ENCODE measurements around the gene CFAP74. TPM values are rescaled to one million over a fixed set of nuclear protein-coding genes. Genes with fewer than 3 reads are reported as not detected.

Gene CFAP74
- polyA plus RNA-seq, 1 donor from 2014 or later = 0.22 TPM

GRCh38 chr1:1906185-1907097 is 97.1 kb downstream of the CFAP74 start:
- no peaks in the 10 kb centered on the region for H3K36me3 ChIP-seq (ENCODE audit: insufficient read depth, low read length)
- TF ChIP-seq, protein P1, sequence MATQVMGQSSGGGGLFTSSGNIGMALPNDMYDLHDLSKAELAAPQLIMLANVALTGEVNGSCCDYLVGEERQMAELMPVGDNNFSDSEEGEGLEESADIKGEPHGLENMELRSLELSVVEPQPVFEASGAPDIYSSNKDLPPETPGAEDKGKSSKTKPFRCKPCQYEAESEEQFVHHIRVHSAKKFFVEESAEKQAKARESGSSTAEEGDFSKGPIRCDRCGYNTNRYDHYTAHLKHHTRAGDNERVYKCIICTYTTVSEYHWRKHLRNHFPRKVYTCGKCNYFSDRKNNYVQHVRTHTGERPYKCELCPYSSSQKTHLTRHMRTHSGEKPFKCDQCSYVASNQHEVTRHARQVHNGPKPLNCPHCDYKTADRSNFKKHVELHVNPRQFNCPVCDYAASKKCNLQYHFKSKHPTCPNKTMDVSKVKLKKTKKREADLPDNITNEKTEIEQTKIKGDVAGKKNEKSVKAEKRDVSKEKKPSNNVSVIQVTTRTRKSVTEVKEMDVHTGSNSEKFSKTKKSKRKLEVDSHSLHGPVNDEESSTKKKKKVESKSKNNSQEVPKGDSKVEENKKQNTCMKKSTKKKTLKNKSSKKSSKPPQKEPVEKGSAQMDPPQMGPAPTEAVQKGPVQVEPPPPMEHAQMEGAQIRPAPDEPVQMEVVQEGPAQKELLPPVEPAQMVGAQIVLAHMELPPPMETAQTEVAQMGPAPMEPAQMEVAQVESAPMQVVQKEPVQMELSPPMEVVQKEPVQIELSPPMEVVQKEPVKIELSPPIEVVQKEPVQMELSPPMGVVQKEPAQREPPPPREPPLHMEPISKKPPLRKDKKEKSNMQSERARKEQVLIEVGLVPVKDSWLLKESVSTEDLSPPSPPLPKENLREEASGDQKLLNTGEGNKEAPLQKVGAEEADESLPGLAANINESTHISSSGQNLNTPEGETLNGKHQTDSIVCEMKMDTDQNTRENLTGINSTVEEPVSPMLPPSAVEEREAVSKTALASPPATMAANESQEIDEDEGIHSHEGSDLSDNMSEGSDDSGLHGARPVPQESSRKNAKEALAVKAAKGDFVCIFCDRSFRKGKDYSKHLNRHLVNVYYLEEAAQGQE (IDR thresholded peaks at IDR 0.05; ENCODE audit: borderline replicate concordance) = no peak
- TF ChIP-seq TAF1 (IDR thresholded peaks at IDR 0.05; ENCODE audit: low read depth) = no peak
- TF ChIP-seq RAD21 (conservative IDR thresholded peaks at IDR 0.05) = peak; percentile 86
- no peak for TF ChIP-seq EP300 (conservative IDR thresholded peaks at IDR 0.05; ENCODE audit: poor library complexity, severe bottlenecking)
- TF ChIP-seq SMC3 (conservative IDR thresholded peaks at IDR 0.05; ENCODE audit: poor library complexity) = peak; percentile 81
- TF ChIP-seq, protein P2, sequence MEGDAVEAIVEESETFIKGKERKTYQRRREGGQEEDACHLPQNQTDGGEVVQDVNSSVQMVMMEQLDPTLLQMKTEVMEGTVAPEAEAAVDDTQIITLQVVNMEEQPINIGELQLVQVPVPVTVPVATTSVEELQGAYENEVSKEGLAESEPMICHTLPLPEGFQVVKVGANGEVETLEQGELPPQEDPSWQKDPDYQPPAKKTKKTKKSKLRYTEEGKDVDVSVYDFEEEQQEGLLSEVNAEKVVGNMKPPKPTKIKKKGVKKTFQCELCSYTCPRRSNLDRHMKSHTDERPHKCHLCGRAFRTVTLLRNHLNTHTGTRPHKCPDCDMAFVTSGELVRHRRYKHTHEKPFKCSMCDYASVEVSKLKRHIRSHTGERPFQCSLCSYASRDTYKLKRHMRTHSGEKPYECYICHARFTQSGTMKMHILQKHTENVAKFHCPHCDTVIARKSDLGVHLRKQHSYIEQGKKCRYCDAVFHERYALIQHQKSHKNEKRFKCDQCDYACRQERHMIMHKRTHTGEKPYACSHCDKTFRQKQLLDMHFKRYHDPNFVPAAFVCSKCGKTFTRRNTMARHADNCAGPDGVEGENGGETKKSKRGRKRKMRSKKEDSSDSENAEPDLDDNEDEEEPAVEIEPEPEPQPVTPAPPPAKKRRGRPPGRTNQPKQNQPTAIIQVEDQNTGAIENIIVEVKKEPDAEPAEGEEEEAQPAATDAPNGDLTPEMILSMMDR (IDR thresholded peaks at IDR 0.05; ENCODE audit: poor library complexity, severe bottlenecking) = peak; percentile 88
- TF ChIP-seq POLR2AphosphoS5 (IDR thresholded peaks at IDR 0.05) = no peak
- no peak overlapping the region for H3K9ac ChIP-seq (ENCODE audit: low read length)

GRCh38 chr1:1903224-1903623 is 100.4 kb downstream of the CFAP74 start:
- Histone ChIP-seq H2AFZ (ENCODE audit: low read depth, low read length) (no peak overlapping the region), H4K20me1 (ENCODE audit: insufficient read depth) (no peaks in the 10 kb centered on the region), H3K79me2 (replicated peaks; ENCODE audit: insufficient read depth, low read length) (no peaks in the 10 kb centered on the region), H3K9ac (ENCODE audit: low read length) (no peak overlapping the region), H3K27me3 (ENCODE audit: insufficient read depth, low read depth, low read length) (no peaks in the 10 kb centered on the region), H3K27ac (ENCODE audit: low read length) (no peak overlapping the region), H3K4me2 (ENCODE audit: low read length) (no peak overlapping the region), H3K4me3 (ENCODE audit: low read length) (no peak overlapping the region), H3K36me3 (ENCODE audit: insufficient read depth, low read length) (no peaks in the 10 kb centered on the region), H3K9me3 (ENCODE audit: low read length) (no peaks in the 10 kb centered on the region), H3K9me2 (ENCODE audit: insufficient read depth, low read length) (no peaks in the 10 kb centered on the region), H3F3A (ENCODE audit: insufficient read depth, low read length, poor library complexity, severe bottlenecking) (no peaks in the 10 kb centered on the region)
- no peak for TF ChIP-seq EP300 (conservative IDR thresholded peaks at IDR 0.05; ENCODE audit: poor library complexity, severe bottlenecking)
- no peak for TF ChIP-seq TAF1 (IDR thresholded peaks at IDR 0.05; ENCODE audit: low read depth)
- TF ChIP-seq MXI1 (conservative IDR thresholded peaks at IDR 0.05; ENCODE audit: poor library complexity, severe bottlenecking) = no peak
- TF ChIP-seq RAD21 (conservative IDR thresholded peaks at IDR 0.05) = no peak

More at GRCh38 chr1:1906185-1907097, 97.1 kb downstream of the CFAP74 start:
- Histone ChIP-seq H3K79me2 (replicated peaks; ENCODE audit: insufficient read depth, low read length) (no peaks in the 10 kb centered on the region), H3K4me3 (ENCODE audit: low read length) (no peak overlapping the region), H2AFZ (ENCODE audit: low read depth, low read length) (no peak overlapping the region), H3K27ac (ENCODE audit: low read length) (no peak overlapping the region), H4K20me1 (ENCODE audit: insufficient read depth) (no peaks in the 10 kb centered on the region), H3K9me3 (ENCODE audit: low read length) (no peaks in the 10 kb centered on the region), H3K9me2 (ENCODE audit: insufficient read depth, low read length) (no peaks in the 10 kb centered on the region), H3F3A (ENCODE audit: insufficient read depth, low read length, poor library complexity, severe bottlenecking) (no peaks in the 10 kb centered on the region), H3K27me3 (ENCODE audit: insufficient read depth, low read depth, low read length) (no peaks in the 10 kb centered on the region), H3K4me2 (ENCODE audit: low read length) (no peak overlapping the region)

Data from neural cell (in vitro differentiated cells).